OCI-LY3 (cell line): Measurements from ENCODE around the gene BMPR1B.

Source experiments
- EZH2phosphoT487 ChIP-seq: fragments of 200-600 bp; shearing (Covaris generic); IDR thresholded peaks from 2 replicates; pipeline ENCODE4 v1.6.1; 2018; ENCODE audit warnings: antibody characterized with exemption, mixed run types, low read depth
- TF ChIP-seq, protein P1 (sequence below): fragments of 200-600, 300-600 bp; sonication (generic); IDR thresholded peaks from 2 replicates; pipeline ENCODE4 v1.5.1; 2014; ENCODE audit warnings: antibody characterized with exemption, low read length, low read depth

DNA sequence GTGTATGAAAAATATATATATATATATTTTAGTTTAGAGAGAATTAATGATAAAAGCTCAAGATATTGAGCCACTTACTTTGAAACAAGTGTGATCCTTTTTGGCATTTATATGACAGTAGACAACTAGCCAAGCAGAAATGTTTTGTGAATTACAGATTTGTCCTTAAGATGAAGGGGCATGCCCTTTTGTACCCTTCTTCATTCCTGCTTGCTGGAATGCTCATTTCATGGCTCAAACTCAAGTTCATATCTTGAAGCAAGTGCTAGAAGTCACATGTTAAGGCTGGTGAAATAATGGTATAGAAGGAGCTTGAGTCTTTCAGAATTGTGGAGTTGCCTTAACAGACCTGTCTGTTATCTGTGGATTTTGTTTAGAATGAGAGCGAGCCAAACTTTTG lies 203.0 kb downstream of the BMPR1B start:
- TF ChIP-seq, protein P1, sequence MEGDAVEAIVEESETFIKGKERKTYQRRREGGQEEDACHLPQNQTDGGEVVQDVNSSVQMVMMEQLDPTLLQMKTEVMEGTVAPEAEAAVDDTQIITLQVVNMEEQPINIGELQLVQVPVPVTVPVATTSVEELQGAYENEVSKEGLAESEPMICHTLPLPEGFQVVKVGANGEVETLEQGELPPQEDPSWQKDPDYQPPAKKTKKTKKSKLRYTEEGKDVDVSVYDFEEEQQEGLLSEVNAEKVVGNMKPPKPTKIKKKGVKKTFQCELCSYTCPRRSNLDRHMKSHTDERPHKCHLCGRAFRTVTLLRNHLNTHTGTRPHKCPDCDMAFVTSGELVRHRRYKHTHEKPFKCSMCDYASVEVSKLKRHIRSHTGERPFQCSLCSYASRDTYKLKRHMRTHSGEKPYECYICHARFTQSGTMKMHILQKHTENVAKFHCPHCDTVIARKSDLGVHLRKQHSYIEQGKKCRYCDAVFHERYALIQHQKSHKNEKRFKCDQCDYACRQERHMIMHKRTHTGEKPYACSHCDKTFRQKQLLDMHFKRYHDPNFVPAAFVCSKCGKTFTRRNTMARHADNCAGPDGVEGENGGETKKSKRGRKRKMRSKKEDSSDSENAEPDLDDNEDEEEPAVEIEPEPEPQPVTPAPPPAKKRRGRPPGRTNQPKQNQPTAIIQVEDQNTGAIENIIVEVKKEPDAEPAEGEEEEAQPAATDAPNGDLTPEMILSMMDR, result no peak
- TF ChIP-seq EZH2phosphoT487, result no peak
